ENCODE data around the gene FARS2.

Gene FARS2

GRCh38 chr6:5388326-5388725 lies 127.0 kb downstream of the FARS2 start:
- Histone ChIP-seq H3K9ac (ENCODE audit: low read depth, low read length) (no peak overlapping the region), H4K20me1 (ENCODE audit: insufficient read depth, low read length) (peaks cover 13% of the 10 kb centered on the region; the same call in 1 of the 2 replicates), H3K36me3 (ENCODE audit: insufficient read depth, low read length) (no peaks in the 10 kb centered on the region), H3K4me3 (ENCODE audit: low read depth in 1 of 2, low read length in 2 of 2) (no peak overlapping the region), H3K9me3 (ENCODE audit: insufficient read depth, low read length, severe bottlenecking) (no peaks in the 10 kb centered on the region), H3K4me1 (ENCODE audit: insufficient read depth, low read length) (no peaks in the 10 kb centered on the region), H3K4me2 (ENCODE audit: insufficient read depth, low read length) (no peak overlapping the region), H2AFZ (ENCODE audit: low read depth, low read length) (no peak overlapping the region), H3K27me3 (ENCODE audit: insufficient read depth, low read length, poor library complexity) (no peaks in the 10 kb centered on the region), H3K27ac (ENCODE audit: low read length) (no peak overlapping the region), H3K79me2 (ENCODE audit: insufficient read depth, low read length) (no peaks in the 10 kb centered on the region)
- TF ChIP-seq CTCF (IDR thresholded peaks at IDR 0.05; ENCODE audit: borderline replicate concordance, extremely low read depth, low read length, poor library complexity, severe bottlenecking) (no peak), EZH2 (IDR thresholded peaks at IDR 0.05; ENCODE audit: borderline replicate concordance, low read depth, low read length, severe bottlenecking) (no peak)
- ATAC-seq (ENCODE audit: insufficient read depth, low read depth) (no peak), DNase-seq (no peak)

GRCh38 chr6:5389086-5389745 lies 127.9 kb downstream of the FARS2 start:
- TF ChIP-seq CTCF (IDR thresholded peaks at IDR 0.05; ENCODE audit: borderline replicate concordance, extremely low read depth, low read length, poor library complexity, severe bottlenecking) (no peak), EZH2 (IDR thresholded peaks at IDR 0.05; ENCODE audit: borderline replicate concordance, low read depth, low read length, severe bottlenecking) (no peak)
- no peaks in the 10 kb centered on the region for H3K4me1 ChIP-seq (ENCODE audit: insufficient read depth, low read length)
- no peaks in the 10 kb centered on the region for H3K27me3 ChIP-seq (ENCODE audit: insufficient read depth, low read length, poor library complexity)
- no peak overlapping the region for H2AFZ ChIP-seq (ENCODE audit: low read depth, low read length)
- no peaks in the 10 kb centered on the region for H3K36me3 ChIP-seq (ENCODE audit: insufficient read depth, low read length)
- no peak overlapping the region for H3K4me2 ChIP-seq (ENCODE audit: insufficient read depth, low read length)
- H3K27ac ChIP-seq (ENCODE audit: low read length), result no peak overlapping the region
- no peak overlapping the region for H3K9ac ChIP-seq (ENCODE audit: low read depth, low read length)
- no peak overlapping the region for H3K4me3 ChIP-seq (ENCODE audit: low read depth in 1 of 2, low read length in 2 of 2)
- DNase-seq (no peak), ATAC-seq (ENCODE audit: insufficient read depth, low read depth) (no peak)
- no peaks in the 10 kb centered on the region for H3K9me3 ChIP-seq (ENCODE audit: insufficient read depth, low read length, severe bottlenecking)
- H3K79me2 ChIP-seq (ENCODE audit: insufficient read depth, low read length), result no peaks in the 10 kb centered on the region
- H4K20me1 ChIP-seq (ENCODE audit: insufficient read depth, low read length), result peaks cover 16% of the 10 kb centered on the region; the same call in 1 of the 2 replicates

- H3K36me3 ChIP-seq (ENCODE audit: insufficient read depth, low read length), result no peaks in the 10 kb centered on the region
- no peak overlapping the region for H3K27ac ChIP-seq (ENCODE audit: low read length)
- no peak overlapping the region for H3K4me3 ChIP-seq (ENCODE audit: low read depth in 1 of 2, low read length in 2 of 2)
- no peaks in the 10 kb centered on the region for H3K27me3 ChIP-seq (ENCODE audit: insufficient read depth, low read length, poor library complexity)
- no peaks in the 10 kb centered on the region for H3K79me2 ChIP-seq (ENCODE audit: insufficient read depth, low read length)
- no peaks in the 10 kb centered on the region for H3K9me3 ChIP-seq (ENCODE audit: insufficient read depth, low read length, severe bottlenecking)
- no peak for ATAC-seq (ENCODE audit: insufficient read depth, low read depth)
- H3K9ac ChIP-seq (ENCODE audit: low read depth, low read length), result no peak overlapping the region
- peaks cover 15% of the 10 kb centered on the region; the same call in 1 of the 2 replicates for H4K20me1 ChIP-seq (ENCODE audit: insufficient read depth, low read length)
- no peak for TF ChIP-seq EZH2 (IDR thresholded peaks at IDR 0.05; ENCODE audit: borderline replicate concordance, low read depth, low read length, severe bottlenecking)
- no peak for DNase-seq
- no peak overlapping the region for H2AFZ ChIP-seq (ENCODE audit: low read depth, low read length)
- H3K4me1 ChIP-seq (ENCODE audit: insufficient read depth, low read length), result no peaks in the 10 kb centered on the region
- H3K4me2 ChIP-seq (ENCODE audit: insufficient read depth, low read length), result no peak overlapping the region
Observed at GRCh38 chr6:5390177-5390576, 128.9 kb downstream of the FARS2 start.

- no peaks in the 10 kb centered on the region for H3K4me1 ChIP-seq (ENCODE audit: insufficient read depth, low read length)
- H3K4me2 ChIP-seq (ENCODE audit: insufficient read depth, low read length), result no peak overlapping the region
- no peaks in the 10 kb centered on the region for H3K9me3 ChIP-seq (ENCODE audit: insufficient read depth, low read length, severe bottlenecking)
- peaks cover 6% of the 10 kb centered on the region; the same call in 1 of the 2 replicates for H4K20me1 ChIP-seq (ENCODE audit: insufficient read depth, low read length)
- no peaks in the 10 kb centered on the region for H3K79me2 ChIP-seq (ENCODE audit: insufficient read depth, low read length)
- no peak for DNase-seq
- H2AFZ ChIP-seq (ENCODE audit: low read depth, low read length), result no peak overlapping the region
- H3K4me3 ChIP-seq (ENCODE audit: low read depth in 1 of 2, low read length in 2 of 2), result no peak overlapping the region
- no peak overlapping the region for H3K9ac ChIP-seq (ENCODE audit: low read depth, low read length)
- ATAC-seq (ENCODE audit: insufficient read depth, low read depth), result no peak
- no peaks in the 10 kb centered on the region for H3K27me3 ChIP-seq (ENCODE audit: insufficient read depth, low read length, poor library complexity)
- no peak overlapping the region for H3K27ac ChIP-seq (ENCODE audit: low read length)
- TF ChIP-seq CTCF (IDR thresholded peaks at IDR 0.05; ENCODE audit: borderline replicate concordance, extremely low read depth, low read length, poor library complexity, severe bottlenecking) (no peak), EZH2 (IDR thresholded peaks at IDR 0.05; ENCODE audit: borderline replicate concordance, low read depth, low read length, severe bottlenecking) (no peak)
- H3K36me3 ChIP-seq (ENCODE audit: insufficient read depth, low read length), result no peaks in the 10 kb centered on the region
Observed at GRCh38 chr6:5394280-5394679, 133.0 kb downstream of the FARS2 start.
